ENCODE data around the gene CLDN20. TPM values are rescaled to one million over a fixed set of nuclear protein-coding genes. Genes with fewer than 3 reads are reported as not detected.
"Not testable (repeated sequence)": the region's sequence is repeated elsewhere in the genome, so short reads cannot be mapped to it uniquely, and the experiment has no call there.

CLDN20 gene
- total RNA-seq, 1 donor from 2014 or later = not detected

- ATAC-seq (no peak), DNase-seq (peak; percentile 32)
- intact Hi-C loops (cut with micrococcal nuclease) = no loop called here
Measured at GRCh38 chr6:155264693-155265320, 994 bp downstream of the CLDN20 start.

- no peak for DNase-seq
- ATAC-seq = no peak
- intact Hi-C loops (cut with micrococcal nuclease) = no loop called here
Measured at GRCh38 chr6:155265843-155266535, 2.2 kb downstream of the CLDN20 start.

- ATAC-seq = no peak
- no peak for DNase-seq
- intact Hi-C loops (cut with micrococcal nuclease) = no loop called here
Measured at GRCh38 chr6:155267411-155267810, 3.6 kb downstream of the CLDN20 start.

- intact Hi-C loops (cut with micrococcal nuclease) = not testable (repeated sequence)
- peak; percentile 48 for ATAC-seq
Measured at GRCh38 chr6:155268088-155268867, 4.5 kb downstream of the CLDN20 start.

GRCh38 chr6:155269765-155270164, 6.0 kb downstream of the CLDN20 start:
- DNase-seq = no peak
- intact Hi-C loops (cut with micrococcal nuclease) = no loop called here
- ATAC-seq = no peak

More at GRCh38 chr6:155268088-155268867, 4.5 kb downstream of the CLDN20 start:
- not testable (repeated sequence) for DNase-seq

- intact Hi-C loops (cut with micrococcal nuclease) = no loop called here
Measured at GRCh38 chr6:155270561-155271091, 6.8 kb downstream of the CLDN20 start.

GRCh38 chr6:155271145-155271544, 7.3 kb downstream of the CLDN20 start:
- intact Hi-C loops (cut with micrococcal nuclease) = no loop called here
- DNase-seq (no peak), ATAC-seq (no peak)

More at GRCh38 chr6:155270561-155271091, 6.8 kb downstream of the CLDN20 start:
- no peak for DNase-seq
- ATAC-seq = no peak

- intact Hi-C loops (cut with micrococcal nuclease) = no loop called here
- no peak for DNase-seq
- ATAC-seq = no peak
Measured at GRCh38 chr6:155272353-155273232, 8.8 kb downstream of the CLDN20 start.

- DNase-seq (no peak), ATAC-seq (no peak)
- intact Hi-C loops (cut with micrococcal nuclease) = no loop called here
Measured at GRCh38 chr6:155273431-155273830, 9.6 kb downstream of the CLDN20 start.

- intact Hi-C loops (cut with micrococcal nuclease) = no loop called here
- DNase-seq = no peak
- ATAC-seq = no peak
Measured at GRCh38 chr6:155274106-155274505, 10.3 kb downstream of the CLDN20 start.

- DNase-seq (no peak), ATAC-seq (no peak)
- intact Hi-C loops (cut with micrococcal nuclease) = no loop called here
Measured at GRCh38 chr6:155274533-155274932, 10.7 kb downstream of the CLDN20 start.

GRCh38 chr6:155275808-155276480, 12.1 kb downstream of the CLDN20 start:
- ATAC-seq (peak; percentile 85), DNase-seq (peak; percentile 48)

GRCh38 chr6:155276638-155277037, 12.8 kb downstream of the CLDN20 start:
- DNase-seq (no peak), ATAC-seq (peak; percentile 67)
- intact Hi-C loops (cut with micrococcal nuclease) = no loop called here

More at GRCh38 chr6:155275808-155276480, 12.1 kb downstream of the CLDN20 start:
- intact Hi-C loops (cut with micrococcal nuclease) = no loop called here

- no peak for DNase-seq
- intact Hi-C loops (cut with micrococcal nuclease) = no loop called here
- peak; percentile 53 for ATAC-seq
Measured at GRCh38 chr6:155278319-155279049, 14.7 kb downstream of the CLDN20 start.

GRCh38 chr6:155284775-155285174, 21.0 kb downstream of the CLDN20 start:
- intact Hi-C loops (cut with micrococcal nuclease) = no loop called here
- DNase-seq (no peak), ATAC-seq (no peak)

GRCh38 chr6:155287762-155288161, 23.9 kb downstream of the CLDN20 start:
- ATAC-seq = peak; percentile 53
- intact Hi-C loops (cut with micrococcal nuclease) = no loop called here
- DNase-seq = no peak

GRCh38 chr6:155290491-155290890, 26.7 kb downstream of the CLDN20 start:
- ATAC-seq = no peak
- intact Hi-C loops (cut with micrococcal nuclease) = no loop called here
- no peak for DNase-seq

GRCh38 chr6:155291291-155291690, 27.5 kb downstream of the CLDN20 start:
- intact Hi-C loops (cut with micrococcal nuclease) = no loop called here
- no peak for ATAC-seq
- no peak for DNase-seq
